Activated T-cell treated with anti-CD3 and anti-CD28 coated beads, Interleukin-2, amount 50 U/mL, for 48 hours (primary cell): ENCODE results near the gene C1QL4.
"Not testable (repeated sequence)": the region's sequence is repeated elsewhere in the genome, so short reads cannot be mapped to it uniquely, and the experiment has no call there.

Experiments used
- DNase-seq, 2 experiments: peaks; one replicate each; pipeline ENCODE4 v3.0.0-alpha.2; 2020

C1QL4 gene

GRCh38 chr12:49332891-49333371 is 4.1 kb downstream of the C1QL4 start:
- DNase-seq, result peak in 1 of 2 experiments; percentile 37

- DNase-seq, result no peak
Measured at GRCh38 chr12:49332441-49332861, 4.5 kb downstream of the C1QL4 start.

GRCh38 chr12:49331380-49332222 is 5.4 kb downstream of the C1QL4 start:
- peak in 1 of 2 experiments; percentile 43 for DNase-seq

GRCh38 chr12:49330631-49331379 is 6.2 kb downstream of the C1QL4 start:
- DNase-seq, result no peak

- DNase-seq, result no peak
Measured at GRCh38 chr12:49330032-49330619, 6.9 kb downstream of the C1QL4 start.

GRCh38 chr12:49328816-49329215 is 8.2 kb downstream of the C1QL4 start:
- no peak for DNase-seq

- DNase-seq, result no peak
Measured at GRCh38 chr12:49327887-49328286, 9.1 kb downstream of the C1QL4 start.

GRCh38 chr12:49327368-49327767 is 9.6 kb downstream of the C1QL4 start:
- no peak for DNase-seq

GRCh38 chr12:49325606-49326005 is 11.4 kb downstream of the C1QL4 start:
- no peak for DNase-seq

- no peak for DNase-seq
Measured at GRCh38 chr12:49323524-49324097, 13.4 kb downstream of the C1QL4 start.

- DNase-seq, result peak; percentile 98
Measured at GRCh38 chr12:49322708-49323523, 14.1 kb downstream of the C1QL4 start, which contains the start of gene TROAP. Gene TROAP, plus strand, starts transcription at chr12:49323255. Its CDS starts 354 bp downstream, at chr12:49323609.

- DNase-seq, result peak; percentile 60 to 65
Measured at GRCh38 chr12:49322367-49322707, 14.7 kb downstream of the C1QL4 start.

GRCh38 chr12:49320411-49321103 is 16.4 kb downstream of the C1QL4 start:
- DNase-seq, result not testable (repeated sequence)

GRCh38 chr12:49317118-49317517 is 19.9 kb downstream of the C1QL4 start:
- not testable (repeated sequence) for DNase-seq

- no peak for DNase-seq
Measured at GRCh38 chr12:49314811-49315210, 22.2 kb downstream of the C1QL4 start.

GRCh38 chr12:49310451-49311000 is 26.5 kb downstream of the C1QL4 start:
- DNase-seq, result not testable (repeated sequence)

- no peak for DNase-seq
Measured at GRCh38 chr12:49309386-49309785, 27.6 kb downstream of the C1QL4 start.

- DNase-seq, result no peak
Measured at GRCh38 chr12:49305762-49306510, 31.1 kb downstream of the C1QL4 start.

- no peak for DNase-seq
Measured at GRCh38 chr12:49304161-49304560, 32.8 kb downstream of the C1QL4 start.

- DNase-seq, result peak; percentile 59 to 64
Measured at GRCh38 chr12:49301760-49302159, 35.2 kb downstream of the C1QL4 start.
